GM12873 (cell line): ENCODE measurements around the gene APC2.

Experiments
- TF ChIP-seq, protein P1 (sequence below): IDR thresholded peaks from 2 replicates; pipeline ENCODE4 v1.5.1; 2012; ENCODE audit warnings: low read depth, mild to moderate bottlenecking, moderate library complexity, low read length, control low read depth; ENCODE audit not compliant: insufficient read depth; ENCODE audit errors: missing control alignments

APC2 gene, protein sequence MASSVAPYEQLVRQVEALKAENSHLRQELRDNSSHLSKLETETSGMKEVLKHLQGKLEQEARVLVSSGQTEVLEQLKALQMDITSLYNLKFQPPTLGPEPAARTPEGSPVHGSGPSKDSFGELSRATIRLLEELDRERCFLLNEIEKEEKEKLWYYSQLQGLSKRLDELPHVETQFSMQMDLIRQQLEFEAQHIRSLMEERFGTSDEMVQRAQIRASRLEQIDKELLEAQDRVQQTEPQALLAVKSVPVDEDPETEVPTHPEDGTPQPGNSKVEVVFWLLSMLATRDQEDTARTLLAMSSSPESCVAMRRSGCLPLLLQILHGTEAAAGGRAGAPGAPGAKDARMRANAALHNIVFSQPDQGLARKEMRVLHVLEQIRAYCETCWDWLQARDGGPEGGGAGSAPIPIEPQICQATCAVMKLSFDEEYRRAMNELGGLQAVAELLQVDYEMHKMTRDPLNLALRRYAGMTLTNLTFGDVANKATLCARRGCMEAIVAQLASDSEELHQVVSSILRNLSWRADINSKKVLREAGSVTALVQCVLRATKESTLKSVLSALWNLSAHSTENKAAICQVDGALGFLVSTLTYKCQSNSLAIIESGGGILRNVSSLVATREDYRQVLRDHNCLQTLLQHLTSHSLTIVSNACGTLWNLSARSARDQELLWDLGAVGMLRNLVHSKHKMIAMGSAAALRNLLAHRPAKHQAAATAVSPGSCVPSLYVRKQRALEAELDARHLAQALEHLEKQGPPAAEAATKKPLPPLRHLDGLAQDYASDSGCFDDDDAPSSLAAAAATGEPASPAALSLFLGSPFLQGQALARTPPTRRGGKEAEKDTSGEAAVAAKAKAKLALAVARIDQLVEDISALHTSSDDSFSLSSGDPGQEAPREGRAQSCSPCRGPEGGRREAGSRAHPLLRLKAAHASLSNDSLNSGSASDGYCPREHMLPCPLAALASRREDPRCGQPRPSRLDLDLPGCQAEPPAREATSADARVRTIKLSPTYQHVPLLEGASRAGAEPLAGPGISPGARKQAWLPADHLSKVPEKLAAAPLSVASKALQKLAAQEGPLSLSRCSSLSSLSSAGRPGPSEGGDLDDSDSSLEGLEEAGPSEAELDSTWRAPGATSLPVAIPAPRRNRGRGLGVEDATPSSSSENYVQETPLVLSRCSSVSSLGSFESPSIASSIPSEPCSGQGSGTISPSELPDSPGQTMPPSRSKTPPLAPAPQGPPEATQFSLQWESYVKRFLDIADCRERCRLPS (N-terminal part only)

DNA sequence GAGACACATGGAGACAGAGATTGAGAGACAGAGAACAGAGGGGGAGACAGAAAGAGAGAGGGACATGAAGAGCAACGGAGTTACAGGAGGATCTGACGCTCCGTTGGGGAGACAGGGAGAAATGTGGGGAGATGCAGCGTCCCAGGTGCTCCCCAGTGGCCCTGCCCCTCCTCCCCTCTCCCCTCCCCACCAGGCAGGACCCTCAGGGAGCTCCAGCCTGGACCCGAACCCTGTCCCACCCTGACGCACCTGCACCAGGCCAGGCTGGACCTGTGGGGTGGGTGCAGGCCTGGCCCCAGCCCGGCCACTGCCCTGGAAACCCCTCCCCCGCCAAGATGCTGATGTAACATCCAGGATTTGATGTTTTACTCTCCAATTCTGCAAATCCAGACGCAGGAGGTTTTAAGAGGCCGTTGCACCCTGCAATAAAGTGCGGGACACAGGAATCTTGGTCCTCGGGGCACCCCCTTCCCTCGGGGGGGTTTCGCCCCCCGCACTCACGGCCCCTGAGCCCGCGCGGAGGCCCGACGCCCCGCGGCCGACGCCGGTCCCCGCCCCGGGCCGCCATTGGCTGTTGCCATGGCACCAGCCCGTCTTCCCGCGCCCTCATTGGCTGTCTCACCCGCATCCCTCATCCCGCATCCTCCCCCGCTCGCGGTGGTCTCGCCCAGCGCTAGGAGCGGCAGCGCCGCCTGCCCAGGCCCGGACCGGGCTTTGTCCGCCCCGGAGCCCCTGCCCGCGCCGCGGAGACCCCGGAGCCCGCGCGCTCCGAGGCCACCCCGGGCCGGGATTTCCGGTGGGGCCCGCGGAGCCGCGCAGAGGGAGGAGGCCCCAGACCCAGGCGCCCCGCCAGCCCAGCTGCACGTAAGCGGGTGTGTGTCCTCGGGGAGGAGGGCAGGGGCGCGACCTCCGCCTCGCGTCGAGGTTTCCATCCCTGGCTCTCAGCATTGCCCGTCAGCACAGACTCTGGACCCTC is at the start of gene APC2:
Gene APC2 (plus strand): TSS at position 655 of the 976 bp plus-strand sequence. CDS start 2,881 bp downstream, outside the sequence.
- TF ChIP-seq, protein P1, sequence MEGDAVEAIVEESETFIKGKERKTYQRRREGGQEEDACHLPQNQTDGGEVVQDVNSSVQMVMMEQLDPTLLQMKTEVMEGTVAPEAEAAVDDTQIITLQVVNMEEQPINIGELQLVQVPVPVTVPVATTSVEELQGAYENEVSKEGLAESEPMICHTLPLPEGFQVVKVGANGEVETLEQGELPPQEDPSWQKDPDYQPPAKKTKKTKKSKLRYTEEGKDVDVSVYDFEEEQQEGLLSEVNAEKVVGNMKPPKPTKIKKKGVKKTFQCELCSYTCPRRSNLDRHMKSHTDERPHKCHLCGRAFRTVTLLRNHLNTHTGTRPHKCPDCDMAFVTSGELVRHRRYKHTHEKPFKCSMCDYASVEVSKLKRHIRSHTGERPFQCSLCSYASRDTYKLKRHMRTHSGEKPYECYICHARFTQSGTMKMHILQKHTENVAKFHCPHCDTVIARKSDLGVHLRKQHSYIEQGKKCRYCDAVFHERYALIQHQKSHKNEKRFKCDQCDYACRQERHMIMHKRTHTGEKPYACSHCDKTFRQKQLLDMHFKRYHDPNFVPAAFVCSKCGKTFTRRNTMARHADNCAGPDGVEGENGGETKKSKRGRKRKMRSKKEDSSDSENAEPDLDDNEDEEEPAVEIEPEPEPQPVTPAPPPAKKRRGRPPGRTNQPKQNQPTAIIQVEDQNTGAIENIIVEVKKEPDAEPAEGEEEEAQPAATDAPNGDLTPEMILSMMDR: no peak

DNA sequence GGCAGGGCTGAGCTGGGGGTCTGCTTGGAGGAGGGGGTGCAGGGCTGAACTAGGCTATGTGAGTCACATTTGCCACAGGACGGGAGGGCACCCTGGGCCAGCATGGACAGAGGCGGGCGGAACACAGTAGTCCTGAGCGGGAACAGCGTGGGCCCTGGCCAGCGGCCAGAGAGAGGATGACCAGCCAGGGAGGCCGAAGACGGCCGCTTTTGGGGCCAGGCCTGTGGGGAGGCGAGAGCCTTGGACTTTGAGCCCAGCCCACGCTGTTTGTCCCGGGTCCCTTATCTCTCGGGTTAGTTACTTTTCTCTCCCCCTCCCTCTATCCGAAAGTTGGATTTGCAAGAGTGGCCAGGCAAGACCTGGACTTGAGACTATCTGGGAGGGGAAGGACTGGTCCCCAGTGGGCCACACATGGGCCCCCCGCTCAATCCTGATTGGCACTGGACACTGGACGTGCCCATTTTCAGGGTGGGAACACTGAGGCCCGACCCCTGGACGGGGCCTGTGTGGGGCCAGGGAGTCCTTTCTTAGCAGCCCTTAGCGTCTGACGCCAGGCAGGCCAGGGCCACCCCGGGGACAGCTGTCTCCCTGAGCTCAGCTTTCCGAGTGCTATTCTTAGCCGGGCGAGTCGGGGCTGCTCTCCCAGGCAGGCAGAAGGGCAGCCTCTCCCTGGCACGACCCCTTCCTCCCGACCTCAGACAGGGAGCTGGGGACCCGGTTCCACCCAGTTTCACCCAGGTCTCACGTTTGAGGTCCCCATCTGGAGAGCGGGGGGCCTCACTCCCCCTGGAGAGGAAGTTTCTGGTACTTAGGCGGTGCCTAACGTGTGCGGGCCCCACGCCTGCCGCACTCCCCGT is 49.4 kb upstream of the APC2 start:
- TF ChIP-seq, protein P1: no peak

DNA sequence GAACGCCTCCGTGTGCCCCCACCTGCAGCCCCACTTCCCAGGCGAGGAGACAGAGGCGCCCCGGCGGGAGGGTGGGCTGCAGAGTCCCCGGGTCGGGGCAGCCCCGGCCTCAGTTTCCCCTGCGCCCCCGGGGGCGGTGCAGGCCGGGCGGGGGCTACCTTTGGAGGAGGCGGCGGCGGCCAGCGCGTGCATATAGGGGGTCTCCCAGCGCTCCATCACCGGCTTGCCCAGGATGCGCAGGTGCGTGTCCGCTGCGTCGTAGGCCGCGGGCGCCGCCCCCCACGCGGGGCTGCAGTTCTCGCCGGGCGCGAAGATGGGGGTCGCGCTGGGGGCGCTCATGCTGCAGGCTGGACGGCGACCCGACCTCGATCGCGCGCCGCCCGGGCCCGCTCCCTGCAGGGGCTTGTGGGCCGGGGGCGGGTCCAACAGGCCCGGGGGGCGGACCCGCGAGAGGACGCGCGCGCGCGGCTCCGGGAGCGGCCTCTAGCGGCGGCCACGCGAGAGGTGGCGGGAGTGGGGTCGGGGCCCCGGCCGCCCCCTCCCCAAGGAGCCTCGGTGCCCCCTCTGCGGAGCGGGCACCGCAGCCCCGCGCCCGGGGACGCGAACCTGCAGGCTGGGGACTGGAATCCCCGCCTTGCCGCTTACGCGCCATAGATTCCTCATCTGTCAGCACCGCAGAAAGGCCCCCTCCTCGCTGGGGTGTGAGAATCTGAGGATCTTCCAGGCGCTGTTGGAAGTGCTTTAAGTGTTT is 48.6 kb upstream of the APC2 start, which contains the start of gene GAMT:
Gene GAMT (minus strand): TSS at position 405 of the 751 bp plus-strand sequence. CDS start 66 bp downstream, at position 339.
- TF ChIP-seq, protein P1: peak; percentile 41

DNA sequence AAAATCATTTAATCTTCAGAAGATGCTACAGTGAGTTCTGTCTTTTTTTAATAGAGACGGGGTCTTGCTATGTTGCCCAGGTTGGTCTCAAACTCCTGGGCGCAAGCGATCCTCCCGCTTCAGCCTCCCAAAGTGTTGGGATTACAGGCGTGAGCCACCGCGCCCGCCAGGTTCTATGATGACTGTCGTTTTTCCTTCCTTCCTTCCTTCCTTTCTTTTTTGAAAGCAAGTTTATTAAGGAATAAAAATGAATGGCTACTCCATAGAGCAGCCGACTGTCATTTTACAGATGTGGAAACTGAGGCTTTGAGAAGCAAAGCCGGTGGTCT is 48.1 kb upstream of the APC2 start:
- TF ChIP-seq, protein P1: no peak

DNA sequence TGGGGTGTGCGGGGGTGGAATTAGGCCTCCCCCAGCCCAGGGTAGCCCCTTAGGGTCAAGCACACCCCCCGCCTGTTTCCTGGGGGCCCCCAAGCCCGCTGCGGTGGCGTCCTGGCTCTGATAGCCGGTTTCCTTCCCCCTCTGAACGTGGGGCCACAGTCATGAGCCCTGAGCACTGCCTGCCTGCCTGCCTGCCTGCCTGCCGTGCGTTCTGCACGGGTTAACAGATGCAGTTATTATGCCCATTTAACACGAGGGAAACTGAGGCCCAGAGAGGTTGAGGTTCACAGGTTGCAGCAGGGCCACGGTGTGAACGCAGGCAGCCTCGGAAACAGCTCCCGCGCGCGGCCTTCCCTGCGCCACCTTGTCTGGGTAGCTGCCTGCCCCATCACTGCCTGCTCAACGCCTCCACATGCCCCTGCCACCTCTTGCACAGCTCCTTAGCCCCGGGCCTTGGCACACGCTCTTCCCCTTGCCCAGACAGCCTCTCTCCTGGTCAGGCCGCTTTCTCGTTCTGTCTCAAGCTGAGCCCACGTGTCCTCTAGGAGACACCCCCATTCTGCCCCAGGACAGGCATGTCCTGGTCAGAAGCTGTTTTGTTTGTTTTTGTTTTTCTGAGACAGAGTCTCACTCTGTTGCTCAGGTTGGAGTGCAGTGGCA is 47.4 kb upstream of the APC2 start:
- TF ChIP-seq, protein P1: no peak
